Stimulated activated CD4-positive, alpha-beta T cell treated with anti-CD3 and anti-CD28 coated beads, TNF-alpha, amount 100 ng/mL, for 1 hour (primary cell): ENCODE measurements around the gene RSPRY1.
A peak's percentile ranks its signal among the peaks of the same experiment; 100 is the strongest.
"Not testable (repeated sequence)": the region's sequence is repeated elsewhere in the genome, so short reads cannot be mapped to it uniquely, and the experiment has no call there.

Experiments
- DNase-seq, 3 donors: peaks; one replicate each; pipeline ENCODE4 v3.0.0-alpha.2; 2020; ENCODE audit warnings: low read depth in 3 of 3, low spot score in 1 of 3

Gene RSPRY1

GRCh38 chr16:57185446-57185944 is 634 bp upstream of the RSPRY1 start:
- no peak for DNase-seq

GRCh38 chr16:57186872-57187854 is 1.0 kb downstream of the RSPRY1 start:
- DNase-seq, result peak in 1 of 3 donors; percentile 3

GRCh38 chr16:57187902-57188710 is 2.0 kb downstream of the RSPRY1 start:
- DNase-seq, result not testable (repeated sequence)

- DNase-seq, result no peak
Measured at GRCh38 chr16:57188711-57189002, 2.5 kb downstream of the RSPRY1 start.

- not testable (repeated sequence) for DNase-seq
Measured at GRCh38 chr16:57189527-57189926, 3.4 kb downstream of the RSPRY1 start.

- DNase-seq, result no peak
Measured at GRCh38 chr16:57190136-57190535, 4.0 kb downstream of the RSPRY1 start.

GRCh38 chr16:57191056-57191571 is 5.0 kb downstream of the RSPRY1 start:
- no peak for DNase-seq

- DNase-seq, result no peak
Measured at GRCh38 chr16:57192146-57192545, 6.0 kb downstream of the RSPRY1 start.

GRCh38 chr16:57192720-57193486 is 6.8 kb downstream of the RSPRY1 start:
- DNase-seq, result no peak

- DNase-seq, result no peak
Measured at GRCh38 chr16:57194512-57194911, 8.4 kb downstream of the RSPRY1 start.

- no peak for DNase-seq
Measured at GRCh38 chr16:57196286-57196685, 10.2 kb downstream of the RSPRY1 start.

GRCh38 chr16:57196753-57197152 is 10.6 kb downstream of the RSPRY1 start:
- DNase-seq, result no peak

GRCh38 chr16:57200321-57200720 is 14.2 kb downstream of the RSPRY1 start:
- DNase-seq, result not testable (repeated sequence)

- not testable (repeated sequence) for DNase-seq
Measured at GRCh38 chr16:57200926-57201325, 14.8 kb downstream of the RSPRY1 start.

GRCh38 chr16:57202095-57202886 is 16.2 kb downstream of the RSPRY1 start:
- DNase-seq, result no peak

- DNase-seq, result no peak
Measured at GRCh38 chr16:57203451-57203850, 17.3 kb downstream of the RSPRY1 start.

- no peak for DNase-seq
Measured at GRCh38 chr16:57204675-57205074, 18.5 kb downstream of the RSPRY1 start.

GRCh38 chr16:57208926-57209325 is 22.8 kb downstream of the RSPRY1 start:
- DNase-seq, result no peak

GRCh38 chr16:57209780-57210179 is 23.7 kb downstream of the RSPRY1 start:
- no peak for DNase-seq

- DNase-seq, result no peak
Measured at GRCh38 chr16:57213462-57213861, 27.3 kb downstream of the RSPRY1 start.
